T-helper 1 cell treated with Interleukin-12 subunit alpha and Interleukin-12 subunit beta and Interleukin-4 antibody, amounts not matched to agents 30 μg/mL and 1 μg/mL, for 36 hours (primary cell): ENCODE data around the gene RGS6.
A peak's percentile ranks its signal among the peaks of the same experiment; 100 is the strongest.

Experiments
- H3K27ac Mint-ChIP-seq: one replicate; pipeline ENCODE4 v1.8.0; 2021; ENCODE audit warnings: mild to moderate bottlenecking, mixed read lengths
- H3K27me3 Mint-ChIP-seq: one replicate; pipeline ENCODE4 v1.8.0; 2021; ENCODE audit warnings: low read depth, mixed read lengths
- H3K36me3 Mint-ChIP-seq: one replicate; pipeline ENCODE4 v1.8.0; 2021; ENCODE audit warnings: low read depth, mixed read lengths
- H3K4me1 Mint-ChIP-seq: one replicate; pipeline ENCODE4 v1.8.0; 2021; ENCODE audit warnings: low read depth, mixed read lengths
- H3K4me3 Mint-ChIP-seq: one replicate; pipeline ENCODE4 v1.8.0; 2021; ENCODE audit warnings: mild to moderate bottlenecking, moderate library complexity, mixed read lengths
- H3K9me3 Mint-ChIP-seq: one replicate; pipeline ENCODE4 v1.8.0; 2021; ENCODE audit warnings: mixed read lengths

Gene RGS6

DNA sequence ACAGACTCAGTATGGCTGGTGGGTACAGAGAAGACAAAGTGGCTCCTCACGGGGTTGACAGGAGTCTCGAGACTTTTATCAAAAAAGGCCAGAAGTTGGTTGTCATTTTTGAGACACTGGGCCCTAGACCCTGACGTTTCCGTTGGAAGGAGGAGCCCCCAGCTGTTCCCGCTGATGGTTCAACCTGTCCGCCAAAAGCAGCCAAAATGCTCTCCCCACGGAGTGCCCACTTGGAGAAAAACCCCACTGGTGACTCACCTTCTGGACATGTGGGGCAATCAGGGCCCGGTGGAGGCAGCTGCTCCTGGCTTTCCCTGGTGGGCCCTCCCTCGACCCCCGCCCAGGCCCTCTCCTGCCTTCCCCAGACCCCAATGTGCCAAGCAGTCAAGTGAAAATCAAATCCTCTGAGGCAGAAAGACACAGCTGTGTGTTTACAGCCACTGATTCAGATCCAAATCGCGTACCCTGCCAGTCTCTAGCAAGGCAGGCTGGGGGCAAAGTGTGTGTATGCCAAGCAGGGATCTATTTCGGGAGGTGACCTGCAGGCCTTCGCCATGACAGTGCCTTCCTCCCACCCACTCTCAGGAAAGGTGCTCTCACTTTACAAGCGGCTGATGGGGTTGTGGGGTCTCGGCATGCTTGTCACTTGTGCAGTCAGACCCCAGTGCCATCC is 614.3 kb downstream of the RGS6 start:
- H3K4me1 Mint-ChIP-seq = peaks cover 31% of the 10 kb centered on the region
- no peak overlapping the region for H3K27ac Mint-ChIP-seq
- peaks cover 49% of the 10 kb centered on the region for H3K27me3 Mint-ChIP-seq
- H3K4me3 Mint-ChIP-seq = no peak overlapping the region
- no peaks in the 10 kb centered on the region for H3K36me3 Mint-ChIP-seq
- H3K9me3 Mint-ChIP-seq = no peaks in the 10 kb centered on the region

DNA sequence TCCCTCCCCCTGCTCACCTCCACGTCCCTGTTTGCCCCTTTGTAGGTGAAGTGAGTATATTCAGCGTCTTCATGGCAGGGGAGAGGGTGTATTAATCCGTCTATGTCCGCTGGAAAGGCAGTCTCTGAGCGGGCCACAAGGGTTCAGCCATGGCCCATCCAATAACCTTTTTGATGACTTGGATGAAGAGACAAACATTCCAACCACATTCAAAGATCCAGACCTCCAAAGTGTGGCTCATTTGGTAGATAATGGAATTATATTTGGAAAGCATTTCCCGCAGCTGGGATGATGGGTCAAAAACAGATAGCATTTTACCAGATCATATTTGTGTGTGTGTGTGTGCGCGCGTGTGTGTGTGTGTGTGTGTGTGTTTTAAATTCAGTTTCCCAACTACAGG is 615.8 kb downstream of the RGS6 start:
- no peak overlapping the region for H3K27ac Mint-ChIP-seq
- H3K36me3 Mint-ChIP-seq = no peaks in the 10 kb centered on the region
- H3K4me3 Mint-ChIP-seq = no peak overlapping the region
- H3K27me3 Mint-ChIP-seq = peaks cover 55% of the 10 kb centered on the region
- H3K4me1 Mint-ChIP-seq = peaks cover 31% of the 10 kb centered on the region
- no peaks in the 10 kb centered on the region for H3K9me3 Mint-ChIP-seq

DNA sequence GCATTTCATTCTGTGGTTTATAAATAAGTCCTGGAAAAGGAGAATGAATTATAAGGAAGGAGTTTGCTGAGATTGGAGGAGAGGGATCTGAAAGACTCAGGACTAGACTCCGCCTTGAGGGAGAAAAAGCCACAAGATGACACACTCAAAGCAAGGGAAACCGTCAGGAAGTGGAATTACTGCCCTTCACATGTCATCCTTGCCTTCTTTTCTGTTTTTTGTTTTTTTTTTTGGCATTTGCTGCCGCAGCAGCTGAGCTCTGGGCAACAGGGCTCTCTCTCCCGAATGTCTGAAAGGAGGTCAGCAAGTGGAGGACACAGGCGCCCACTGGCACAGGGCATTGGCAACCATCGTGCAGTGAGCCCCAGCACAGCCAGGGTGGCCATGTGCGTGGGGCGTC is 616.8 kb downstream of the RGS6 start:
- H3K4me1 Mint-ChIP-seq = peaks cover 22% of the 10 kb centered on the region
- no peak overlapping the region for H3K4me3 Mint-ChIP-seq
- H3K27ac Mint-ChIP-seq = no peak overlapping the region
- H3K9me3 Mint-ChIP-seq = no peaks in the 10 kb centered on the region
- H3K36me3 Mint-ChIP-seq = no peaks in the 10 kb centered on the region
- H3K27me3 Mint-ChIP-seq = peaks cover 63% of the 10 kb centered on the region

DNA sequence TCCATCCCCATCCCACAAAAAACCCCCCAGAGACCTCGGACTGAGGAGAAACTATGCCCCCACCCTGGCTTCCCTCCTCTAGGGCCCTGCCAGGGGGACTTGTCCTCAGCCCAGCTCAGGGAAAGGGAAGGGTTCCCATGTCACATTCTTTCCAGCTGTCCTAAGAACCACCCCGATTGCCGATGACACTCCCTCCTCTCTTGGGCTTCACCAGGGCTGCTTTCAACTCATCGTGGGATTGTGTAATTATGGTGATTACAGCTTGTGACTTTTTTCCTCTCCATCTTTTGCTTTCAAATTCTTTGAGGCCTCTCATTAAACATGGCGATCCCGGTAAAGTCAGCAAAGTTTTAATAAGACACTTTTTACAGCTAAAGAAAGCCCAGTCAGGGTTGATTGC is 617.6 kb downstream of the RGS6 start:
- Mint-ChIP-seq H3K27ac (no peak overlapping the region), H3K36me3 (no peaks in the 10 kb centered on the region), H3K4me1 (peaks cover 20% of the 10 kb centered on the region), H3K27me3 (peaks cover 60% of the 10 kb centered on the region), H3K4me3 (no peak overlapping the region), H3K9me3 (no peaks in the 10 kb centered on the region)

DNA sequence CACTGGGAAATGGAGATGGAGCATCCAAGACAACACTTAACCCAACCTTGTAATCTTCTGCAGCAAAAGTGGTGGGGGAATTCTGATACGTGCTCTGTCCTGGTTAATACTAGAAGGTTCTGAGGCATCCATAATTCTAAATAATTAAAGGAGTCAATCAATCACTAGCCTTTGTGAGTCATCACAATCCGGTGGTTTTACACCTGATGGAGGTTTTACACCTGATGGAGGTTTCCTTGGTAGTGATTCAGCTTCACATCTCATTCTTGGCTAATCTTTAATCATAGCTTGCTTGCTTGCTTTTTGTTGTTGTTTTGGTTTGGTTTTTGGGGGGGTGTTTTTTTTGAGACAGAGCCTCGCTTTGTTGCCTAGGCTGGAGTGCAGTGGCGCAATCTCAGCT is 618.3 kb downstream of the RGS6 start:
- Mint-ChIP-seq H3K4me1 (peaks cover 17% of the 10 kb centered on the region), H3K9me3 (no peaks in the 10 kb centered on the region), H3K4me3 (no peak overlapping the region), H3K27me3 (peaks cover 62% of the 10 kb centered on the region), H3K27ac (peak overlapping the region; percentile 4), H3K36me3 (no peaks in the 10 kb centered on the region)

DNA sequence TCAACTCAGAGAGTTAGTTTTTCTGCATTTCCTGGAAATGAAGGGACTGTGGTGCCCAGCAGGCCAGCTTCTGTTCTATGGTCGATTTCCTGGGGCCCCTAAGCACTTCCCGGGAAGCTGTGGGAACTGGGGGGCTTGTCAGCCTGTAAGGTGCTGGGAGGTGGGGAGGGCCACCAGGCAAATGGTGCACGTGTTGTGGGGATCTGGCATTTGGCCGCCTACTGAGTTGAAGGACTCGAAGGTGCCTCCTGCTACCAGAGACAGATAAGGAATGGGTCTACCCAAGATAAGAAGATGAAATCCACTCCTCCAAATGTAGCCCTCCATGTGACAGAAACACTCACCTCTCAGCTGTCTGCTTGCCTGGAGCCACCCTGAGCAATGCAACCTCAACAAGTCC is 620.0 kb downstream of the RGS6 start:
- Mint-ChIP-seq H3K27ac (no peak overlapping the region), H3K4me3 (no peak overlapping the region), H3K4me1 (peaks cover 10% of the 10 kb centered on the region), H3K27me3 (peaks cover 67% of the 10 kb centered on the region), H3K36me3 (no peaks in the 10 kb centered on the region), H3K9me3 (no peaks in the 10 kb centered on the region)

DNA sequence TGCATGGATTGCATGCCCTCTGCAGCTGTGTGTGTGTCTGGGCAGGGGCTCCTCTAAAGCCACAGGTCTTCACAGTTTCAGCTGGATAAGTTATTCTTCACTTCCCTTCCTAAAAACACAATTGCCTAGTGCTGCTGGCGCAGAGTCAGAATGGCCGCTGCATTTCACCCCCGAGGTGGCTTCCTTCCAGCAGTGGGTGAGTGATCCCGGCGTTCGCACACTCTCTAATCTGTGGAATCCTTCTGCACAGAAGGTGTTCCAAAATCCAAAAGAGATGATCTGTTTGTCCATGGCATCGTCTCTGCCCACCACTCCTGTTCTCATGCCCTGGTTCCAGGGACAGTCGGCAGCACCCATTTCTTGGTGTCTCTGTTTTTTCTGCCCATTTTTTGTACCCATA is 620.9 kb downstream of the RGS6 start:
- H3K4me3 Mint-ChIP-seq = no peak overlapping the region
- peaks cover 71% of the 10 kb centered on the region for H3K27me3 Mint-ChIP-seq
- H3K36me3 Mint-ChIP-seq = no peaks in the 10 kb centered on the region
- no peaks in the 10 kb centered on the region for H3K9me3 Mint-ChIP-seq
- no peak overlapping the region for H3K27ac Mint-ChIP-seq
- peaks cover 10% of the 10 kb centered on the region for H3K4me1 Mint-ChIP-seq

DNA sequence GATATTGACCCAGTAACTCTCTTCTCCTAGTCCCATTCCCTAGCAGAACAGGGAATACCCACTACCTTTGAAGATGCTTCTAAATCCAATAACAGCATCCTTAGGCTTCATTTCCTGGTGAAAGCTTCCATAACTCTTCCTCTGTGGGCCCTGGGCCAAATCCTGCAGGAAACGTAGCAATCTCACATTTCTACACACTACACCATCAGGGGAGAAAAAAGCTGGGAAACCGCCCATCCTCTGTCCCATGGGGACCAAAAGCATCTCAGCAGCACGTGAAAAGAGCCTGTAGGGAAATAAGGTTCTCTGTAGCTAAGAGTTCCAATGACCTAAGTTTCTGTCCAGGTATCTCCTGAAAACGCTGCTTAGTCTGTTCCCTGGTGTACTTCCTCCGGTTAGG is 621.4 kb downstream of the RGS6 start:
- no peak overlapping the region for H3K4me3 Mint-ChIP-seq

DNA sequence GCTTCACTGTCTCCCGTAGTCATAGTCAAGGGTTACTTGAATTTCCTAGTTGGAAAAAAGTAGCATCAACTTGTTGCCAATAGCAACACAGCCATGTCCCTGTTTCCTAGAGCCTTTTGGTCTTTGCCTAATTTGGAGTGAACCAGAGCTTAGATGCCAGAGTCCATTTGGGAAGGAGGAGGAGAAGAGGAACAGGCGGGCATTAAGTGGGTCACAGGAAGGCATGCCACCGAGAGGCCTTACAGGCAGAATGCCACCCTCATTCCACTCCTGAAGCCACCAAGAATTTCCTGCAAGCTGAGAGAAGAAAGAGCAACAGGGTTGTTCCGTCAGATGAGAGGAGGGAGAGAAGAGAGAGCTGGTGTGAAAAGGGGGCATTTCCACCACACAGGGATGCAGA is 622.2 kb downstream of the RGS6 start:
- Mint-ChIP-seq H3K4me1 (peaks cover 6% of the 10 kb centered on the region), H3K36me3 (no peaks in the 10 kb centered on the region), H3K9me3 (no peaks in the 10 kb centered on the region), H3K4me3 (no peak overlapping the region), H3K27me3 (peaks cover 68% of the 10 kb centered on the region), H3K27ac (no peak overlapping the region)

More for the DNA sequence above, 621.4 kb downstream of the RGS6 start:
- Mint-ChIP-seq H3K4me1 (peaks cover 10% of the 10 kb centered on the region), H3K27me3 (peaks cover 69% of the 10 kb centered on the region), H3K36me3 (no peaks in the 10 kb centered on the region), H3K27ac (no peak overlapping the region), H3K9me3 (no peaks in the 10 kb centered on the region)

DNA sequence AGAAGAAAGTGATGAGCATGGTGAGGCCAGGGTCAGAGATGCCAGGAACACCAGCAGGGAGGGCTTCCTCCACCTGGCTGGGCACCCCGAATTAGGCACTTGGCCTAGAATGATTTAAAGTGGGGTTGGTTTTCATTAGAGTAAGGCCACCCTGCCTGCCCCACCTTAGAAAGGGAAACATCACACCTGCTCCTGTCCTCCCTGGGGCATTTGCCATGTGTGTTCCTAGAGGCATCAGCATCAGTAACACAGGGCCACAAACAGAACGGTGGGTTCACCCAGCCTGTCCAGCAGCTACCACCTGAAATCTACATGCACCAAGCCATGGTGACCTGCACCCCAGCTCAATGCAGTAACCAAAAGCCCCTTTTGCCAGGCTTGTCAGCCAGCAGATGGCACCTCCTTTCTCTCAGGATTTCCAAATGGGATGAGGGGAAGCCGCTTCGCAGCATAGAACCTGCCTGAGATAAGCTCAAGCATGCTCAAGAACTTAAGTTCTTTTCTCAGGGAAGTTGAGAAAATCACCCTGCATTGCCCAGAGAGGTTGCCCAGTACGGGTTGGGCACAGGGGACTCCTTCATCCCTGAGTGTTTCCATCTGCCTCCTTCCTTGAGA is 622.9 kb downstream of the RGS6 start:
- Mint-ChIP-seq H3K4me3 (no peak overlapping the region), H3K27me3 (peaks cover 68% of the 10 kb centered on the region), H3K36me3 (no peaks in the 10 kb centered on the region), H3K4me1 (peaks cover 5% of the 10 kb centered on the region), H3K9me3 (no peaks in the 10 kb centered on the region), H3K27ac (no peak overlapping the region)

DNA sequence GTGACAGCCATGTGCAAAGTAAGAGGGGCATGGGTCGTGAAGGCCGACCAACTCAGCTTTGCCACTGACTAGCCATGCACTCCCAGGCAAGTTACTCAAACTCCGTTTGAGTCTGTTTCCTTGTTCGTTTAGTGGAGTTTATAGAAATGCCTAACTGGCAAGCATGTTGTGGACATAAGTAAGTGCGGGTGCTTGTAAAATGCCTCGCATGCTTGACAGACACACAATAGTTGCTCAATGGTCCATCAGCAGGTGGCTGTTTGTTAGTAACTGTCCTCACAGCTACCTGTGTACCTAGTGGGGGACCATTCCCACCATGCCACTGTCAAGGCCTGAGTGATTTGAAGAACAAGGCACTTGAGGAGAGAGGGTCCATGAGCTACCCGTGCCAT is 623.4 kb downstream of the RGS6 start:
- Mint-ChIP-seq H3K27me3 (peaks cover 67% of the 10 kb centered on the region), H3K4me3 (no peak overlapping the region), H3K36me3 (no peaks in the 10 kb centered on the region), H3K9me3 (no peaks in the 10 kb centered on the region), H3K4me1 (peaks cover 6% of the 10 kb centered on the region), H3K27ac (no peak overlapping the region)

DNA sequence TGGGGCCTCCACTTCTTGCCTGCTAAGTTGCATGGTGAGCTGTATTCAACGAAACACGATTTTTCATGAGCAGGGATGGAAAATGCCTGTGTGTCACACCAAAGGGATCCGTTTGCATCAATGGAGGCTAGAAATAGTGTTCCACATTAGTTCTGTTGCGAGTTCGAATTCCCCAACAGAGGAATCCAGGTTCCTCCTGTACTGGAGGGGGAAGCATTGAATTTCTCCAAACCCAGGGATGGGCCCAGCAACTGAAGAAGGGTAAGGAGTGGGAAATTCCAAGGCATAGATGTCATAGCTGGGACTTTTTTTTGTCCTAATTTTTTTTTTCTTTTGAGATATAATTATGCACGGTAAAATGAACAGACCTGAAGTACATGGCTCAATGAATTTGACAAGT is 625.4 kb downstream of the RGS6 start:
- no peak overlapping the region for H3K4me3 Mint-ChIP-seq
- no peaks in the 10 kb centered on the region for H3K9me3 Mint-ChIP-seq
- no peak overlapping the region for H3K27ac Mint-ChIP-seq
- peaks cover 57% of the 10 kb centered on the region for H3K27me3 Mint-ChIP-seq
- peaks cover 7% of the 10 kb centered on the region for H3K4me1 Mint-ChIP-seq
- H3K36me3 Mint-ChIP-seq = peaks cover under 1% of the 10 kb centered on the region

DNA sequence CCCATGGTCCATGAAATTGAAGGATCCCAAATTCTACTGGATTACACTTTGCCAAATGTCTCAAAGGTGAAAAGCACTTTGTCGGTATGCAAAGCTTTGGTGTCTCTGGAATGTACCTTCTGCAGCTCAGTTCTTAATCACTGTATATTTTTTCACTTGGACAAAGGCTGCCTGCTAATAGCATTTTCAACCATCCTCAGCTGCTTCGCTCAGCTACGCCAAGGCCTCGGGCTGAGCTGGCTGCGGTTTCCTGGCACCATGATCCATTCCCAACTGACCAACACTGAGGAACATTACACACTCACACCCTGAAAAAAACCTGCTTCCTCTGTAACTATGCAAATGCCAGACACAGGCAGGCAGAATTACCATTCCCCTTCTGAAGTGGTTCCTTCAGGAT is 626.5 kb downstream of the RGS6 start:
- H3K36me3 Mint-ChIP-seq = peaks cover 2% of the 10 kb centered on the region
- H3K27ac Mint-ChIP-seq = no peak overlapping the region
- peaks cover 48% of the 10 kb centered on the region for H3K27me3 Mint-ChIP-seq
- H3K4me1 Mint-ChIP-seq = peaks cover 7% of the 10 kb centered on the region
- no peak overlapping the region for H3K4me3 Mint-ChIP-seq
- H3K9me3 Mint-ChIP-seq = no peaks in the 10 kb centered on the region

DNA sequence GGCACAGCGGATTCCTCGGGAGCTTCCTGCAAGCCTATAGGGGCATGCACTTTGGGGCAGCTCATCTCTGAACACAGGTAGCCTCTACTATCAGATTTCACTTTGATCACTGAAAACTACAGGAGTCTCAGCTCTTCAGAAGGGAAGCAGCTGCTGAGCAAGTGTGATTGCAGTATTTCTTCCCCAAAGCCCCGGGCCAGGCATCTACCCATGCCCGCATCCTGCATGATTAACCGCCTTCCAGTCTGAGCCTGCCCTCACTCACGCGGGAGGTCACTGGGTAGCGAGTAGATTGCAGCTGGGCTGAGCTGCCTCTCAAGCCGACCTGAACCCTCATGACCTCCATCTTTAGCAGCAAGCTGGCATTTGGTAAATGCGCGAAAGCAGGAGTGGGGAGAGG is 627.0 kb downstream of the RGS6 start:
- Mint-ChIP-seq H3K36me3 (peaks cover 2% of the 10 kb centered on the region), H3K9me3 (no peaks in the 10 kb centered on the region), H3K4me3 (no peak overlapping the region), H3K27me3 (peaks cover 43% of the 10 kb centered on the region), H3K4me1 (peaks cover 7% of the 10 kb centered on the region), H3K27ac (no peak overlapping the region)

DNA sequence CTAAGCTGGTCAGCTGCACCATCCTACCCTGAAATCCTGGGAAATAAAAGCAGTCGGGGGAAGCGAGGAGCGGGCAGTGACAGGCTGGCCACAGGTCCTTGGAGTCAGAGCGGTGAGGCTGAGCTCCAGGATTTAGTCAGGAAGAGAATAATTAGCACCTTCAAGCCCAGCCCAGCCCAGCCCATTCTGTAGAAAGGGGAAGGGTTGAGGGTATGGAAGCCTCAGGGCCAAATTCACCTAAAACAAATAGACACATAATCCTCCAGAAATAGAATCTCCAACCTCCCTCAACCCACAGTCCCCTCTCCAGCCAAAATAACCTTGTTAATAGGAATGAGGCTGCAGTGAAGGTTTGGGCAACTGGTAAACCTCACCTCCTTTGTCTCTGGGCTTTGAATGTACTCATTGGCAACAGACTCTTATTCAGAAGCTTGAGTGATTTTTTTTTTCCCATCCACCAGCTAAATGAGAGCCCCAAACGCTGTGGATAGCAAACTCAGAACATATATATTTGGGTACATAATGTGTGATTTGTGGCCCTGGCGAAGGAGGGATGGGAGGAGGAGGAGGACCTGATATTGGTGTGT is 627.5 kb downstream of the RGS6 start:
- Mint-ChIP-seq H3K27me3 (peaks cover 39% of the 10 kb centered on the region), H3K9me3 (no peaks in the 10 kb centered on the region), H3K27ac (no peak overlapping the region), H3K4me1 (peaks cover 7% of the 10 kb centered on the region), H3K4me3 (no peak overlapping the region), H3K36me3 (peaks cover 2% of the 10 kb centered on the region)
